HepG2 (cell line): ENCODE data around the gene TBL2. TPM values are rescaled to one million over a fixed set of nuclear protein-coding genes. Genes with fewer than 3 reads are reported as not detected.

Experiments used
- EEA1 ChIP-seq: sonication (generic); formaldehyde crosslinking; IDR thresholded peaks from 2 replicates; pipeline ENCODE4 v1.5.1; 2020; ENCODE audit warnings: mild to moderate bottlenecking, missing genetic modification reagents, borderline replicate concordance
- EP300 ChIP-seq, 3 experiments: sonication (generic) in 1 of 3; formaldehyde crosslinking in 1 of 3; IDR thresholded peaks; 2 replicates each; pipeline versions ENCODE4 v1.5.1 to v1.6.1; 2011 to 2020; ENCODE audit warnings: low read depth in 2 of 3, low read length in 2 of 3, borderline replicate concordance in 1 of 3, improper control_type of control experiment in 1 of 3, mild to moderate bottlenecking in 1 of 3, missing genetic modification reagents in 1 of 3, moderate library complexity in 1 of 3
- ETS1 ChIP-seq: sonication (generic); formaldehyde crosslinking; IDR thresholded peaks from 2 replicates; pipeline ENCODE4 v1.4.0; 2020; ENCODE audit warnings: missing genetic modification reagents
- HNF1B ChIP-seq: sonication (generic); formaldehyde crosslinking; IDR thresholded peaks from 2 replicates; pipeline ENCODE4 v1.5.1; 2020; ENCODE audit warnings: mild to moderate bottlenecking, moderate library complexity, missing genetic modification reagents
- HNRNPL ChIP-seq: fragments of 200-400 bp; formaldehyde crosslinking; IDR thresholded peaks from 2 replicates; pipeline ENCODE4 v1.6.1; 2017; ENCODE audit warnings: mild to moderate bottlenecking, low read depth, low read length
- MEF2D ChIP-seq: sonication (generic); formaldehyde crosslinking; IDR thresholded peaks from 2 replicates; pipeline ENCODE4 v1.5.1; 2020; ENCODE audit warnings: mild to moderate bottlenecking, missing genetic modification reagents
- MZF1 ChIP-seq: sonication (generic); formaldehyde crosslinking; IDR thresholded peaks from 2 replicates; pipeline ENCODE4 v1.8.1; 2023; ENCODE audit warnings: mild to moderate bottlenecking, missing genetic modification reagents, borderline replicate concordance
- NAIF1 ChIP-seq: sonication (generic); formaldehyde crosslinking; IDR thresholded peaks from 2 replicates; pipeline ENCODE4 v1.5.0; 2020; ENCODE audit warnings: mild to moderate bottlenecking, missing genetic modification reagents, borderline replicate concordance
- ZMYM4 ChIP-seq: sonication (generic); formaldehyde crosslinking; IDR thresholded peaks from 2 replicates; pipeline ENCODE4 v1.8.1; 2023; ENCODE audit warnings: mild to moderate bottlenecking, missing genetic modification reagents
- ZNF121 ChIP-seq: sonication (generic); formaldehyde crosslinking; IDR thresholded peaks from 2 replicates; pipeline ENCODE4 v1.5.0; 2020; ENCODE audit warnings: mild to moderate bottlenecking, missing genetic modification reagents
- ZNF296 ChIP-seq: sonication (generic); formaldehyde crosslinking; conservative IDR thresholded peaks from 2 replicates; pipeline ENCODE4 v1.5.0; 2020; ENCODE audit warnings: mild to moderate bottlenecking, missing genetic modification reagents
- ZNF558 ChIP-seq: sonication (generic); formaldehyde crosslinking; IDR thresholded peaks from 2 replicates; pipeline ENCODE4 v1.9.0; 2022; ENCODE audit warnings: mild to moderate bottlenecking, missing genetic modification reagents, borderline replicate concordance
- ZNF788 ChIP-seq: sonication (generic); formaldehyde crosslinking; IDR thresholded peaks from 2 replicates; pipeline ENCODE4 v1.5.0; 2020; ENCODE audit warnings: mild to moderate bottlenecking, missing genetic modification reagents, borderline replicate concordance
- polyA plus RNA-seq, 8 experiments: library from polyadenylated mRNA; depleted of rRNA in 3 of 8; stranded (reverse) in 7 of 8; unstranded in 1 of 8; fragments of >200 nt; fragmentation: Illumina TruSeq in 4 of 8; extraction: Trizol in 4 of 8; gene quantifications; 2 replicates each; pipeline versions ENCODE4 v1.2.1 to v1.2.3, GENCODE V29; 2011 to 2016; ENCODE audit warnings: low read depth in 4 of 8, missing spikeins in 1 of 8, mixed read lengths in 1 of 8; ENCODE audit not compliant: insufficient read depth in 1 of 8
- total RNA-seq, 5 experiments: library from RNA; depleted of rRNA; stranded (reverse); fragments of >200 nt; fragmentation: Illumina TruSeq; extraction: Trizol; gene quantifications; 2 replicates each; pipeline ENCODE4 v1.2.3, GENCODE V29; 2016; ENCODE audit warnings: low read depth in 1 of 5
- TF ChIP-seq, protein P1 (sequence below): sonication (generic); formaldehyde crosslinking; IDR thresholded peaks from 2 replicates; pipeline ENCODE4; 2020; ENCODE audit warnings: missing genetic modification reagents, mild to moderate bottlenecking, borderline replicate concordance
- TF ChIP-seq, protein P2 (sequence below): sonication (generic); formaldehyde crosslinking; IDR thresholded peaks from 2 replicates; pipeline ENCODE4 v1.4.0; 2020; ENCODE audit warnings: missing genetic modification reagents
- TF ChIP-seq, protein P3 (sequence below): sonication (generic); formaldehyde crosslinking; IDR thresholded peaks from 2 replicates; pipeline ENCODE4 v1.5.0; 2020; ENCODE audit warnings: mild to moderate bottlenecking, missing genetic modification reagents

TBL2 gene
- total and polyA plus RNA-seq, 2 of the 13 experiments (the other 11 are each of a cell fraction or from before 2014, with no cell fraction given): 43.4 to 47.2 TPM

GRCh38 chr7:73577627-73578341 is 595 bp downstream of the TBL2 start (continued):
- TF ChIP-seq, protein P1, sequence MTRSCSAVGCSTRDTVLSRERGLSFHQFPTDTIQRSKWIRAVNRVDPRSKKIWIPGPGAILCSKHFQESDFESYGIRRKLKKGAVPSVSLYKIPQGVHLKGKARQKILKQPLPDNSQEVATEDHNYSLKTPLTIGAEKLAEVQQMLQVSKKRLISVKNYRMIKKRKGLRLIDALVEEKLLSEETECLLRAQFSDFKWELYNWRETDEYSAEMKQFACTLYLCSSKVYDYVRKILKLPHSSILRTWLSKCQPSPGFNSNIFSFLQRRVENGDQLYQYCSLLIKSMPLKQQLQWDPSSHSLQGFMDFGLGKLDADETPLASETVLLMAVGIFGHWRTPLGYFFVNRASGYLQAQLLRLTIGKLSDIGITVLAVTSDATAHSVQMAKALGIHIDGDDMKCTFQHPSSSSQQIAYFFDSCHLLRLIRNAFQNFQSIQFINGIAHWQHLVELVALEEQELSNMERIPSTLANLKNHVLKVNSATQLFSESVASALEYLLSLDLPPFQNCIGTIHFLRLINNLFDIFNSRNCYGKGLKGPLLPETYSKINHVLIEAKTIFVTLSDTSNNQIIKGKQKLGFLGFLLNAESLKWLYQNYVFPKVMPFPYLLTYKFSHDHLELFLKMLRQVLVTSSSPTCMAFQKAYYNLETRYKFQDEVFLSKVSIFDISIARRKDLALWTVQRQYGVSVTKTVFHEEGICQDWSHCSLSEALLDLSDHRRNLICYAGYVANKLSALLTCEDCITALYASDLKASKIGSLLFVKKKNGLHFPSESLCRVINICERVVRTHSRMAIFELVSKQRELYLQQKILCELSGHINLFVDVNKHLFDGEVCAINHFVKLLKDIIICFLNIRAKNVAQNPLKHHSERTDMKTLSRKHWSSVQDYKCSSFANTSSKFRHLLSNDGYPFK (CRISPR knock-in tag): 0 out of 2 replicates have a peak, but pooled peaks have one; percentile 8
- TF ChIP-seq EEA1 (CRISPR knock-in tag): 0 out of 2 replicates have a peak, but pooled peaks have one; percentile 54
- 0 out of 2 replicates have a peak, but pooled peaks have one; percentile 12 for TF ChIP-seq ZNF788 (CRISPR knock-in tag)
- 0 out of 2 replicates have a peak, but pooled peaks have one; percentile 11 for TF ChIP-seq MEF2D
- TF ChIP-seq, protein P2, sequence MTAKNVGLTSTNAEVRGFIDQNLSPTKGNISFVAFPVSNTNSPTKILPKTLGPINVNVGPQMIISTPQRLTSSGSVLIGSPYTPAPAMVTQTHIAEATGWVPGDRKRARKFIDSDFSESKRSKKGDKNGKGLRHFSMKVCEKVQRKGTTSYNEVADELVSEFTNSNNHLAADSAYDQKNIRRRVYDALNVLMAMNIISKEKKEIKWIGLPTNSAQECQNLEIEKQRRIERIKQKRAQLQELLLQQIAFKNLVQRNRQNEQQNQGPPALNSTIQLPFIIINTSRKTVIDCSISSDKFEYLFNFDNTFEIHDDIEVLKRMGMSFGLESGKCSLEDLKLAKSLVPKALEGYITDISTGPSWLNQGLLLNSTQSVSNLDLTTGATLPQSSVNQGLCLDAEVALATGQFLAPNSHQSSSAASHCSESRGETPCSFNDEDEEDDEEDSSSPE (CRISPR knock-in tag): 0 out of 2 replicates have a peak, but pooled peaks have one; percentile 3
- peak; percentile 88 for TF ChIP-seq ZNF121 (CRISPR knock-in tag)
- TF ChIP-seq EP300 (IDR thresholded peaks at IDR 0.05; ENCODE audit: low read depth in 2 of 2, low read length in 2 of 2): no peak
- no peak for TF ChIP-seq EP300 (CRISPR knock-in tag; IDR thresholded peaks at IDR 0.05; ENCODE audit: borderline replicate concordance)
- no peak for TF ChIP-seq ZMYM4 (CRISPR knock-in tag)
- TF ChIP-seq ZNF558: 0 out of 2 replicates have a peak, but pooled peaks have one; percentile 25
- TF ChIP-seq ZNF296 (CRISPR knock-in tag): 0 out of 2 replicates have a peak, but pooled peaks have one; percentile 20
- peak; percentile 30; the same call in 1 of the 2 replicates for TF ChIP-seq NAIF1
- TF ChIP-seq HNRNPL: no peak
- TF ChIP-seq MZF1 (CRISPR knock-in tag): no peak
- TF ChIP-seq, protein P3, sequence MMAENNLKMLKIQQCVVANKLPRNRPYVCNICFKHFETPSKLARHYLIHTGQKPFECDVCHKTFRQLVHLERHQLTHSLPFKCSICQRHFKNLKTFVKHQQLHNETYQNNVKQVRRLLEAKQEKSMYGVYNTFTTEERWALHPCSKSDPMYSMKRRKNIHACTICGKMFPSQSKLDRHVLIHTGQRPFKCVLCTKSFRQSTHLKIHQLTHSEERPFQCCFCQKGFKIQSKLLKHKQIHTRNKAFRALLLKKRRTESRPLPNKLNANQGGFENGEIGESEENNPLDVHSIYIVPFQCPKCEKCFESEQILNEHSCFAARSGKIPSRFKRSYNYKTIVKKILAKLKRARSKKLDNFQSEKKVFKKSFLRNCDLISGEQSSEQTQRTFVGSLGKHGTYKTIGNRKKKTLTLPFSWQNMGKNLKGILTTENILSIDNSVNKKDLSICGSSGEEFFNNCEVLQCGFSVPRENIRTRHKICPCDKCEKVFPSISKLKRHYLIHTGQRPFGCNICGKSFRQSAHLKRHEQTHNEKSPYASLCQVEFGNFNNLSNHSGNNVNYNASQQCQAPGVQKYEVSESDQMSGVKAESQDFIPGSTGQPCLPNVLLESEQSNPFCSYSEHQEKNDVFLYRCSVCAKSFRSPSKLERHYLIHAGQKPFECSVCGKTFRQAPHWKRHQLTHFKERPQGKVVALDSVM (CRISPR knock-in tag): peak; percentile 66
- 0 out of 2 replicates have a peak, but pooled peaks have one; percentile 21 for TF ChIP-seq HNF1B (CRISPR knock-in tag)
- TF ChIP-seq ETS1 (CRISPR knock-in tag): 0 out of 2 replicates have a peak, but pooled peaks have one; percentile 1
